ENCODE measurements around the gene OR2V1.

DNA sequence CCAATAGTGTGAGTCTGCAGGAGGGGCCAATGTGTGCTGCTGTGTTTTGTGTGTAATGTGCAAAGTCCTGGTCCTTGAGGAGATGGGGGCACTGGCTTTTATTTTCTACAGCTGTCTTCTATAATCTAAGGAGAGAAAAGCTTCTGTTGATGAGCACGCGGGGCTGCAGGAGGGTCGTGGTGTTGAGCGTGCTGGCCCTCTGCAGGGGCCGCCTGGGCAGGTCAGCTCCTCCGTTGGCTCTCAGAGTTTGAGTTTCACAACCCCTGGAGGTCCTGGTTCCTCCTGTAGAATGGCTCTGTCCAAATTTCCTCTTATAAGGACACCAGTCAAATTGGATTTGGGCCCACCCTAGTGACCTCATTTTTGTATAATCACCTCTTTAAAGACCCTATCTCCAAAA is 12.6 kb downstream of the OR2V1 start:
- TF ChIP-seq, protein P1, sequence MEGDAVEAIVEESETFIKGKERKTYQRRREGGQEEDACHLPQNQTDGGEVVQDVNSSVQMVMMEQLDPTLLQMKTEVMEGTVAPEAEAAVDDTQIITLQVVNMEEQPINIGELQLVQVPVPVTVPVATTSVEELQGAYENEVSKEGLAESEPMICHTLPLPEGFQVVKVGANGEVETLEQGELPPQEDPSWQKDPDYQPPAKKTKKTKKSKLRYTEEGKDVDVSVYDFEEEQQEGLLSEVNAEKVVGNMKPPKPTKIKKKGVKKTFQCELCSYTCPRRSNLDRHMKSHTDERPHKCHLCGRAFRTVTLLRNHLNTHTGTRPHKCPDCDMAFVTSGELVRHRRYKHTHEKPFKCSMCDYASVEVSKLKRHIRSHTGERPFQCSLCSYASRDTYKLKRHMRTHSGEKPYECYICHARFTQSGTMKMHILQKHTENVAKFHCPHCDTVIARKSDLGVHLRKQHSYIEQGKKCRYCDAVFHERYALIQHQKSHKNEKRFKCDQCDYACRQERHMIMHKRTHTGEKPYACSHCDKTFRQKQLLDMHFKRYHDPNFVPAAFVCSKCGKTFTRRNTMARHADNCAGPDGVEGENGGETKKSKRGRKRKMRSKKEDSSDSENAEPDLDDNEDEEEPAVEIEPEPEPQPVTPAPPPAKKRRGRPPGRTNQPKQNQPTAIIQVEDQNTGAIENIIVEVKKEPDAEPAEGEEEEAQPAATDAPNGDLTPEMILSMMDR (IDR thresholded peaks at IDR 0.05 in 8 of 11, conservative IDR thresholded peaks at IDR 0.05 in 3 of 11) = no peak
- no peak for TF ChIP-seq POLR2A (IDR thresholded peaks at IDR 0.05)
